Pons (tissue), 1 donor: ENCODE data around the gene RPS10.

Experiments
- DNase-seq: peaks from one replicate; pipeline ENCODE4 v3.0.0-alpha.2; 2016; ENCODE audit warnings: low spot score

RPS10 gene

GRCh38 chr6:34425498-34426410, at the start of gene RPS10:
Gene RPS10, minus strand, starts transcription at chr6:34426069. Its CDS starts 848 bp downstream, at chr6:34425221.
- DNase-seq: peak; percentile 85

DNA sequence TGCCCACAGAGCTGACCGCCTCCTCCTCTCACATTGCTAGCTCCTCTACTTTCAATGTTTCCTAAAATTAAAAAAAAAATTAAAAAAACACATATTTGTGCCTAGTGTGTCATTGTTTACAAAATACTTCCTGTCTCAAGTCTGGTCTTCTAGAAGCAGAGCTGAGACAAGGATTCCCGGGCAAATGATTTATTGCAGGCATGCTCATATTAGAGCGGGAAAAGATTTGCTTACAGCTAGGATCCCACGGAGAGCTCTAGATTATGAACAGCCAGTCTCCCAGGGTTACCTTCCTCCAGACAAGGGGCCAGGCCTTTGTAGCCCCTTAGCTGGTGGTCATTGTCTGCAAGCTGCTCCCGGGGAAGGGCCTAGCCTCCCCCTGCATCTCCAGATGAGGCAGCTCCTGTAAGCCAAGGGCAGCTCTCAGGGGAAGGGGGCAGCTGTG, 49.4 kb upstream of the RPS10 start:
- DNase-seq: no peak

- no peak for DNase-seq
Observed at GRCh38 chr6:34474754-34475153, 48.9 kb upstream of the RPS10 start.

GRCh38 chr6:34473967-34474366, 48.1 kb upstream of the RPS10 start:
- no peak for DNase-seq

GRCh38 chr6:34472425-34472824, 46.6 kb upstream of the RPS10 start:
- DNase-seq: no peak

GRCh38 chr6:34469499-34469898, 43.6 kb upstream of the RPS10 start:
- no peak for DNase-seq

GRCh38 chr6:34468378-34468892, 42.6 kb upstream of the RPS10 start:
- no peak for DNase-seq

- DNase-seq: no peak
Observed at GRCh38 chr6:34466242-34467185, 40.6 kb upstream of the RPS10 start.

DNA sequence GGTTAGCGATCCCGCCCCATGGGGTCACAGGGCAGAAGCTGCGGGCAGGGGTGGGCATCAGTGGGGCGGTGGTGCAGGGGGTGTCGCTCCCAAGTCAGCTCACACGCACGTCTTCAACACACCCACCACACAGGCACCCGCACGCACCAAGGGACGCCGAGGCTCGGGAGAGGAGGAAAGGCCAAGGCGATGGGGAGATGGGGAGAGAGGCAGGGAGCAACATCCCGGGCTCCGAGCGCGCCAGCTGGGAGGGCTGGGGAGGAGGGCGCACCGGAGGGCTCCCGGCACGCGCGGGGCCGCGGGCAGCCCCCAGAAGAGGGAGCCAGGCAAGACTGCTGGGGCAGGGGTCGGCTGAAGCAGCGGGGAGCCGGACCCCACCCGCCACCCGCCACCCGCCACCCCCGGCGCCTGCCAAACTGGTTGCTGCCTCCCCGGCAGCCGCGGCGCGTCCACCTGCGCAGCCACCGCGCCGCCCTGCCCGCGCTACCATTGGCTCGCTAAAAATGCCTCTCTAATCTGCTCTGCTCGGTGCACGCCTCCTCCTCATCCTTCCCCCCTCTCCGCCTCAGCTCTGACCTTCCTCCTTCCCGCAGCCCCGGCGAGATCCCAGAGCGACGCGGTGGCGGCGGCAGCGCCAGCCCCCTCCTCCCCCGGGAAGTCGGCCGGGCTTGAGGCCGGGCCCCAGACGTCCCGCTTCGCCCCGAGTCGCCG, 39.8 kb upstream of the RPS10 start, which contains the start of gene PACSIN1:
Gene PACSIN1 (plus strand): TSS at position 546 of the 711 bp plus-strand sequence. CDS start 60,230 bp downstream, outside the sequence.
- no peak for DNase-seq

DNA sequence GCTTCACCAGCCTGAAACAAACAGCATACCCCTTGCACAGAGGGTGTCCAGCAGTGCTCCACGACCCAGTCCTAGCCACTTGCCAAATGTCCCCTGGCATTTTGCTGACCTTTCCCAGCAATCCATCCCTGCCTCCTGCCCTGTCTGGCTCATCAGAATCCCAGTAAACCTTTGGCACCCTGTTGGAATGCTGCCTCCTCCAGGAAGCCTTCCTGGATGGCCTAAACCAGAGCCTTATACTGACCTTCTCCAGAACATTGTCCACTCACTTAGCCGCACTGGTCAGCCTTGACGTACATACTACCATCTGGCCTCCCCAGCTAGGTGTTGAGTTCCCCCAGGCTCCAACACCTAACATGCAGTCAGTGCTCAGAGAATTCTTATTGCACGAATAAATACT, 38.0 kb upstream of the RPS10 start:
- no peak for DNase-seq

DNA sequence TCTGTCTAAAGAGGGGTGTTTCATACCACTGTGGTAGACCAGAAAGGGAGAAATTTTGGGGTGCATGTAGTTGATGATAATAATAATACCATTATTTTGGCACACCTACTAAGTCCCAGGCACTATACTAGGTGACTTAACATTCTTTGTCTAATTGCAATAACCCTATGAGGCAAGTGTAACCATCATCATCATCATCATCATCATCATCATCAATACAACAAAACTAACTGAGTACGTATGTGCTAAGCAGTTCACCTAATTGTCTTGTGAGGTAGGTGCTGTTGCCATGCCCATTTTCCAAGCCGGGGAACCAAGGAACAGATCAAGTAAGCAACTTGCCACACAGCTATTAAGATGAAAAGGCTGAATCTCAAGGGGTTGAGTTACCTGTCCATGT, 37.4 kb upstream of the RPS10 start:
- DNase-seq: no peak

GRCh38 chr6:34462551-34462971, 36.7 kb upstream of the RPS10 start:
- no peak for DNase-seq

GRCh38 chr6:34462010-34462409, 36.1 kb upstream of the RPS10 start:
- DNase-seq: no peak

- DNase-seq: no peak
Observed at GRCh38 chr6:34460796-34461507, 35.1 kb upstream of the RPS10 start.

DNA sequence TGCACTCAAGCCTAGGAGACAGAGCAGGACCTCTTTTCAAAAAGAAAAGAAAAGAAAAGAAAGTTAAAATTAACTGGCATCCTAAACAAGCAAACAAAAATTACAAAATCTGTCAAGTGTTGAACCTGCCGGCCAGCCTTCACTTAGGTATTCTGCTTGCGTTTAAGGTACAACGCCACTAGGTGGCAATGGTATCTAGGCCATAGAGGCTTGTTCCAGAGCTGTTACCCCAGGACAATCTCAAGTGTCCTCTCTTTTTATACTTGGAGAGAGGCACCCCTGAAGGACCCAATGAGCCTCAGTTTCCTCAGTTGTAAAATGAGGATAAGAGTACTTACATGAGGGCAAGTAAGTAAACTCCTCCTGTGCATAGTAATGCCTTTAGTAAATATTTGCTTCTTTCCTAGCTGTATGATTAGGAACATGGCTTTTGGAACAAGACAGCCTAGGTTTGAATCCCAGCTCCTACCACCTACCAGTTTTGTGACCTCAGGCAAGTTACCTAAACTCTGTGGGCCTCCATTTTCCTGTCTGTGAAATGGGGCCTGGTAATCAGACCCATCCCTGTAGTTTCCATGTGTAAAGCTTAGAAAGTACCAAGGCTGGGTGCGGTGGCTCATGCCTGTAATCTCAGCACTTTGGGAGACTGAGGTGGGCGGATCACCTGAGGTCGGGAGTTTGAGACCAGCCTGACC, 34.2 kb upstream of the RPS10 start:
- DNase-seq: peak; percentile 29

GRCh38 chr6:34457742-34458735, 32.2 kb upstream of the RPS10 start:
- DNase-seq: no peak

- DNase-seq: no peak
Observed at GRCh38 chr6:34457382-34457741, 31.5 kb upstream of the RPS10 start.

DNA sequence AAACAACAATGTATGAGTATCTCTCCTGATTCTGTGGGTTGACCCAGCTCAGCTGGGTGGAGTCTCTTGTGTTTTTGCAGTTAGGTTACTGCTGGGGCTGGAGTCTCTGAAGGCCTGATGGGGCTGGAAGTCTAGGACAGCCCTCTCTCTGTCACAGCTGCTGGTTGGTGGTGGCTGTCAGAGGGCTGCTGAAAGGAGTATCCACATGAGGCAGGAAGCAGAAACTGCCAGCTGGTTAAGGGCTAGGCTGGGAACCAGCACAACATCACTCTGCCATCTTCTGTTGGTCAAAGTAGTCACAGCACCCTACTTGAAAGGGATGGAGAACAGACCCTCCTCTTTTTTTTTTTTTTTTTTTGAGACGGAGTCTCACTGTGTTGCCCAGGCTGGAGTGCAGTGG, 30.0 kb upstream of the RPS10 start:
- DNase-seq: no peak

GRCh38 chr6:34451192-34451591, 25.3 kb upstream of the RPS10 start:
- no peak for DNase-seq
